Mesenchymal stem cell (in vitro differentiated cells and primary cell): ENCODE data around the gene PHYHIPL.
"Not testable (repeated sequence)": the region's sequence is repeated elsewhere in the genome, so short reads cannot be mapped to it uniquely, and the experiment has no call there.

Experiments
- DNase-seq: peaks from one replicate; pipeline ENCODE4 v3.0.0-alpha.2; 2013
- H2AFZ ChIP-seq: one replicate; pipeline ENCODE4 v1.6.1; 2013; ENCODE audit warnings: low read depth, mild to moderate bottlenecking, control low read depth, inconsistent platforms, low read length, moderate library complexity
- H2AK5ac ChIP-seq: 2 replicates; pipeline ENCODE4 v1.6.1; 2013; ENCODE audit warnings: low read length, moderate library complexity, mild to moderate bottlenecking, inconsistent platforms; ENCODE audit not compliant: severe bottlenecking
- H2BK120ac ChIP-seq: one replicate; pipeline ENCODE4 v1.6.1; 2013; ENCODE audit warnings: low read depth, mild to moderate bottlenecking, inconsistent platforms, low read length, moderate library complexity
- H2BK12ac ChIP-seq, 2 experiments: one replicate each; pipeline ENCODE4 v1.6.1; 2013; ENCODE audit warnings: inconsistent platforms in 2 of 2, low read length in 2 of 2, mild to moderate bottlenecking in 2 of 2, moderate library complexity in 2 of 2, control low read depth in 1 of 2
- H2BK15ac ChIP-seq: one replicate; pipeline ENCODE4 v1.6.1; 2013; ENCODE audit warnings: mild to moderate bottlenecking, low read depth, inconsistent platforms; ENCODE audit not compliant: poor library complexity, severe bottlenecking
- H2BK5ac ChIP-seq: 2 replicates; pipeline ENCODE4 v1.6.1; 2013; ENCODE audit warnings: low read depth, mild to moderate bottlenecking, low read length, control low read depth, inconsistent platforms; ENCODE audit not compliant: poor library complexity, severe bottlenecking
- H3K14ac ChIP-seq, 2 experiments: one replicate each; pipeline ENCODE4 v1.6.1; 2013; ENCODE audit warnings: inconsistent platforms in 2 of 2, low read length in 2 of 2, control low read depth in 1 of 2, mild to moderate bottlenecking in 1 of 2, moderate library complexity in 1 of 2
- H3K18ac ChIP-seq, 2 experiments: one replicate each; pipeline ENCODE4 v1.6.1; 2013; ENCODE audit warnings: inconsistent platforms in 2 of 2, low read length in 2 of 2, control low read depth in 1 of 2, low read depth in 1 of 2, mild to moderate bottlenecking in 1 of 2
- H3K23ac ChIP-seq, 2 experiments: one replicate each; pipeline ENCODE4 v1.6.1; 2013; ENCODE audit warnings: inconsistent platforms in 2 of 2, low read length in 2 of 2, mild to moderate bottlenecking in 2 of 2, moderate library complexity in 2 of 2, control low read depth in 1 of 2
- H3K27ac ChIP-seq: 2 replicates; pipeline ENCODE4 v1.5.1; 2013; ENCODE audit warnings: mild to moderate bottlenecking, moderate library complexity, low read length, control low read depth, inconsistent platforms; ENCODE audit not compliant: poor library complexity, severe bottlenecking
- H3K27me3 ChIP-seq, 2 experiments: 2 replicates each; pipeline versions ENCODE4 v1.6.1 to v1.7.0; 2013; ENCODE audit warnings: low read length in 2 of 2, mild to moderate bottlenecking in 2 of 2, moderate library complexity in 2 of 2, control low read depth in 1 of 2, inconsistent platforms in 1 of 2; ENCODE audit not compliant: control insufficient read depth in 1 of 2, insufficient read depth in 1 of 2
- H3K36me3 ChIP-seq, 2 experiments: 2 replicates each; pipeline versions ENCODE4 v1.6.1 to v1.7.0; 2013; ENCODE audit warnings: low read length in 2 of 2, control low read depth in 1 of 2, inconsistent platforms in 1 of 2, low read depth in 1 of 2, mild to moderate bottlenecking in 1 of 2; ENCODE audit not compliant: insufficient read depth in 2 of 2, control insufficient read depth in 1 of 2
- H3K4ac ChIP-seq, 2 experiments: one replicate each; pipeline ENCODE4 v1.6.1; 2013; ENCODE audit warnings: inconsistent platforms in 2 of 2, low read length in 2 of 2, mild to moderate bottlenecking in 2 of 2, moderate library complexity in 2 of 2, control low read depth in 1 of 2, low read depth in 1 of 2
- H3K4me1 ChIP-seq: 2 replicates; pipeline ENCODE4 v1.6.1; 2013; ENCODE audit warnings: low read depth, low read length, control low read depth; ENCODE audit not compliant: control insufficient read depth, insufficient read depth
- H3K4me2 ChIP-seq: 2 replicates; pipeline ENCODE4 v1.6.1; 2013; ENCODE audit warnings: low read length, mild to moderate bottlenecking, inconsistent platforms; ENCODE audit not compliant: poor library complexity, severe bottlenecking
- H3K4me3 ChIP-seq, 2 experiments: 2 replicates each; pipeline versions ENCODE4 v1.5.1 to v1.7.0; 2013; ENCODE audit warnings: low read length in 2 of 2, mild to moderate bottlenecking in 2 of 2, control low read depth in 1 of 2, low read depth in 1 of 2; ENCODE audit not compliant: insufficient read depth in 1 of 2
- H3K79me1 ChIP-seq: replicated peaks from 2 replicates; pipeline ENCODE4 v1.6.1; 2013; ENCODE audit warnings: mild to moderate bottlenecking, control low read depth, low read length, inconsistent platforms; ENCODE audit not compliant: poor library complexity, severe bottlenecking
- H3K9ac ChIP-seq: 2 replicates; pipeline ENCODE4 v1.7.0; 2013; ENCODE audit warnings: mild to moderate bottlenecking, low read length, moderate library complexity
- H3K9me3 ChIP-seq: 2 replicates; pipeline ENCODE4 v1.7.0; 2013; ENCODE audit warnings: mild to moderate bottlenecking, low read length; ENCODE audit not compliant: control insufficient read depth
- H4K8ac ChIP-seq: one replicate; pipeline ENCODE4 v1.6.1; 2013; ENCODE audit warnings: inconsistent platforms, mild to moderate bottlenecking, low read length, moderate library complexity
- H4K91ac ChIP-seq: one replicate; pipeline ENCODE4 v1.6.1; 2013; ENCODE audit warnings: mild to moderate bottlenecking, low read length, inconsistent platforms
- WGBS: methylation state at CpG from one replicate; pipeline ENCODE4 v1.1.7; 2013; ENCODE audit warnings: mixed read lengths; 5-methylcytosine and 5-hydroxymethylcytosine counted together

The PHYHIPL gene

GRCh38 chr10:59214160-59214559 lies 37.7 kb downstream of the PHYHIPL start:
- Histone ChIP-seq H2BK15ac (no peak overlapping the region), H3K14ac (no peak overlapping the region), H3K18ac (no peak overlapping the region), H2BK12ac (no peak overlapping the region), H3K27ac (no peak overlapping the region), H3K23ac (no peak overlapping the region), H3K36me3 (no peaks in the 10 kb centered on the region), H3K4me3 (no peak overlapping the region), H3K4me2 (no peak overlapping the region), H4K8ac (no peak overlapping the region), H2AK5ac (no peak overlapping the region), H3K4ac (no peak overlapping the region), H3K27me3 (peaks cover 0 to 5% of the 10 kb centered on the region in 2 experiments), H3K79me1 (no peaks in the 10 kb centered on the region), H2BK120ac (no peak overlapping the region), H3K9me3 (no peaks in the 10 kb centered on the region), H3K9ac (no peak overlapping the region), H3K4me1 (no peaks in the 10 kb centered on the region), H2AFZ (no peak overlapping the region), H2BK5ac (no peak overlapping the region), H4K91ac (no peak overlapping the region)
- no peak for DNase-seq
- WGBS: 100% methylated on average over 1 of the region's 1 CpG

- WGBS: 94% methylated on average over 3 of the region's 4 CpGs
- no peak overlapping the region for H3K4ac ChIP-seq
- no peak overlapping the region for H3K23ac ChIP-seq
Measured at GRCh38 chr10:59216178-59216869, 39.9 kb downstream of the PHYHIPL start.

GRCh38 chr10:59222788-59223187 lies 46.3 kb downstream of the PHYHIPL start:
- Histone ChIP-seq H3K23ac (no peak overlapping the region), H3K14ac (no peak overlapping the region), H3K4me3 (no peak overlapping the region), H3K9me3 (no peaks in the 10 kb centered on the region), H3K9ac (no peak overlapping the region), H3K18ac (no peak overlapping the region), H2BK12ac (no peak overlapping the region), H3K27me3 (no peaks in the 10 kb centered on the region), H4K8ac (no peak overlapping the region), H2BK15ac (no peak overlapping the region), H3K79me1 (no peaks in the 10 kb centered on the region), H3K4me2 (no peak overlapping the region), H2BK5ac (no peak overlapping the region), H3K4me1 (no peaks in the 10 kb centered on the region), H4K91ac (no peak overlapping the region), H2BK120ac (no peak overlapping the region), H3K27ac (no peak overlapping the region), H2AK5ac (no peak overlapping the region), H3K4ac (no peak overlapping the region), H3K36me3 (no peaks in the 10 kb centered on the region), H2AFZ (no peak overlapping the region)
- no peak for DNase-seq

More at GRCh38 chr10:59216178-59216869, 39.9 kb downstream of the PHYHIPL start:
- no peak overlapping the region for H3K9ac ChIP-seq
- no peak overlapping the region for H3K4me2 ChIP-seq
- no peaks in the 10 kb centered on the region for H3K36me3 ChIP-seq
- H2BK12ac ChIP-seq: no peak overlapping the region
- H2BK120ac ChIP-seq: no peak overlapping the region
- no peak overlapping the region for H3K4me3 ChIP-seq
- no peak overlapping the region for H4K8ac ChIP-seq
- no peak overlapping the region for H2AK5ac ChIP-seq
- H2AFZ ChIP-seq: no peak overlapping the region
- no peak overlapping the region for H3K14ac ChIP-seq
- no peak for DNase-seq
- H3K79me1 ChIP-seq: no peaks in the 10 kb centered on the region
- no peaks in the 10 kb centered on the region for H3K9me3 ChIP-seq
- H2BK5ac ChIP-seq: no peak overlapping the region
- H3K27ac ChIP-seq: no peak overlapping the region
- H3K27me3 ChIP-seq: peaks cover 0 to 5% of the 10 kb centered on the region in 2 experiments
- H2BK15ac ChIP-seq: no peak overlapping the region
- H3K18ac ChIP-seq: no peak overlapping the region
- no peaks in the 10 kb centered on the region for H3K4me1 ChIP-seq
- H4K91ac ChIP-seq: no peak overlapping the region

- H3K27ac ChIP-seq, H3K4me1 ChIP-seq, H3K9ac ChIP-seq, H2AK5ac ChIP-seq, H3K4ac ChIP-seq, H3K18ac ChIP-seq, H2BK15ac ChIP-seq, H3K4me2 ChIP-seq, H3K9me3 ChIP-seq, H3K23ac ChIP-seq, H4K8ac ChIP-seq, H3K36me3 ChIP-seq, H3K79me1 ChIP-seq, H3K27me3 ChIP-seq, H3K4me3 ChIP-seq, H2BK5ac ChIP-seq, H4K91ac ChIP-seq, H2AFZ ChIP-seq, H2BK12ac ChIP-seq, DNase-seq, H2BK120ac ChIP-seq, H3K14ac ChIP-seq: not testable (repeated sequence)
- WGBS: 90% methylated on average over 1 of the region's 2 CpGs
Measured at GRCh38 chr10:59223597-59223996, 47.2 kb downstream of the PHYHIPL start.
